Testis (tissue), 5 donors: ENCODE results near the gene MIB1. TPM values are rescaled to one million over a fixed set of nuclear protein-coding genes. Genes with fewer than 3 reads are reported as not detected.

ENCODE experiments used
- DNase-seq: peaks from one replicate; pipeline ENCODE4 v3.0.0-alpha.2; 2019
- H3K27ac ChIP-seq, 2 donors: fragments of 200-600 bp; sonication (generic); one replicate each; pipeline ENCODE4 v1.5.1; 2019
- H3K27me3 ChIP-seq: fragments of 200-600 bp; sonication (generic); one replicate; pipeline ENCODE4 v1.5.1; 2019
- H3K36me3 ChIP-seq: fragments of 200-600 bp; sonication (generic); one replicate; pipeline ENCODE4 v1.5.1; 2017; ENCODE audit warnings: low read depth; ENCODE audit errors: missing control alignments
- H3K4me1 ChIP-seq: fragments of 200-600 bp; sonication (generic); one replicate; pipeline ENCODE4 v1.5.1; 2019
- H3K4me3 ChIP-seq, 2 donors: fragments of 200-600 bp; sonication (generic); one replicate each; pipeline ENCODE4 v1.5.1; 2017 to 2019
- H3K9me3 ChIP-seq: fragments of 200-600 bp; sonication (generic); one replicate; pipeline ENCODE4 v1.5.1; 2017
- CTCF ChIP-seq, 3 experiments: fragments of 450-650 bp in 2 of 3; fragments of 200-600 bp in 1 of 3; sonication (generic) in 1 of 3; IDR thresholded peaks; one replicate each; pipeline ENCODE4 v1.5.1; 2016 to 2019; ENCODE audit warnings: antibody characterized with exemption in 3 of 3, mild to moderate bottlenecking in 2 of 3, moderate library complexity in 1 of 3
- POLR2A ChIP-seq: fragments of 450-650 bp; IDR thresholded peaks from one replicate; pipeline ENCODE4 v1.6.1; 2017; ENCODE audit warnings: antibody characterized with exemption, mild to moderate bottlenecking, moderate library complexity
- WGBS, 2 donors: methylation state at CpG; one replicate each; pipeline ENCODE4 v1.1.5; 2018; 5-methylcytosine and 5-hydroxymethylcytosine counted together
- intact Hi-C: fragments of 100-400 bp; cut with DNase I; formaldehyde crosslinking; loops from one replicate; pipeline ENCODE4 v1.15.1; 2023; ENCODE audit warnings: low total_unique reads
- long read RNA-seq, 2 donors: transcript quantifications; one replicate each; lab custom pipeline, GENCODE V29; 2026
- polyA plus RNA-seq: library from polyadenylated mRNA; stranded (reverse); fragments of 350-450 nt; fragmentation: Illumina TruSeq; extraction: RNeasy Lipid Tissue Mini Kit (QIAGEN cat#74804); gene quantifications from one replicate; pipeline ENCODE4 v1.2.3, GENCODE V29; 2014; ENCODE audit warnings: low read depth, low replicate concordance; ENCODE audit not compliant: insufficient read depth
- total RNA-seq, 2 donors: library from RNA; depleted of rRNA; stranded (reverse); fragments of >200 nt; gene quantifications; one replicate each; pipeline ENCODE4 v1.2.3, GENCODE V29; 2016

MIB1 gene
- total RNA-seq (10 to 100 TPM; 40.7 to 48.8 TPM), polyA plus RNA-seq (16.5 TPM)
- long read RNA-seq, donor 1, full-length matches to known transcripts: 4 of 4 reads
- long read RNA-seq, donor 1, partial matches to known transcripts: 0 of 4 reads
- long read RNA-seq, donor 1, other reads (novel, unspliced or antisense): 0 of 4 reads
- long read RNA-seq, donor 2, full-length matches to known transcripts: 1 of 1 reads
- long read RNA-seq, donor 2, partial matches to known transcripts: 0 of 1 reads
- long read RNA-seq, donor 2, other reads (novel, unspliced or antisense): 0 of 1 reads

DNA sequence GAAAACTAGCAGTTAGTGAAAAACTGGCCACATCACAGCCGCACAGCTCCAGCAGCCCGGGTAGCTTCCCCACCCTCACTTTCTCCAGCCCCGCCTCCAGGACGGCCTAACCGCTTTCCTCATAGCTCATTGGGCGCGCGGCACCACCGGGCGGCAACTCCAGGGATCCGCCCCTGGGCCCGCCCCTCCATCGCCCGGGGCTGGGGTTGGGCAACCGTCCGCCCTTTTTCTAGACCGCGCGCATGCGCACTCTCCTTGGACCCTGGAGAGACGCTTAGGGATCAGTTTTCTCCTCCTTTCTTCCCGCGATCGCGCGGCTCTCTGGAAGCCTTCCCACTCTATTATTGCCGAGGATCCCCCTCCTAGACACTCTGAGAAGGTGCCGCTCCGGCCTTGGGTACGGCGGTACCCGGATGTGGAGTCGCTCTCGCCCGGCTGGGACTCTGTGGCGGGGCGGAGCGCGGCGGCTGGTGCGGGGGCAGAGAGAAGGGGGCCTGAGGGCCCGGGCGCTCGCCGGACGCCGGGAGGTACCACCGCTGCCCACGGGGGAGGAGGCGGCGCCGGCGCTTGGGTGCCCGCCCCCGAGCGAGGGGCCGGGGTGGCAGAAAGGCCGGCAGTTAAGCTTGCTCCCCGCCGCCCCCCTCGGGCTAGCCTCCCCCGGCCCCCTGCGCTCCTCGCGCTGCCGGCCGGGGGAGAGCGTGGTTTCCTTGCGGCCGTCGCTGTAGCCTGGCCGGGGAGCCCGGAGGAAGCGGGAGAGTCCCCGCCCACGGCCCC is at the start of gene MIB1:
TSS of gene MIB1 (plus strand) at position 255 of the 774 bp plus-strand sequence. CDS start 792 bp downstream, outside the sequence.
- TF ChIP-seq POLR2A (no peak), CTCF (IDR thresholded peaks at IDR 0.05) (no peak)
- peak within 1 kb of the TSS; percentile 95 to 98 for H3K27ac ChIP-seq
- no peaks in the 10 kb centered on the region for H3K36me3 ChIP-seq
- H3K27me3 ChIP-seq: no peaks in the 10 kb centered on the region
- peaks cover 6% of the 10 kb centered on the region for H3K4me1 ChIP-seq
- H3K4me3 ChIP-seq: peak within 1 kb of the TSS; percentile 89 to 99
- 0% methylated on average over 2 to 41 of the region's 76 CpGs for WGBS, 2 donors
- intact Hi-C loops: no loop called here
- DNase-seq: peak; percentile 99
- H3K9me3 ChIP-seq: no peaks in the 10 kb centered on the region

DNA sequence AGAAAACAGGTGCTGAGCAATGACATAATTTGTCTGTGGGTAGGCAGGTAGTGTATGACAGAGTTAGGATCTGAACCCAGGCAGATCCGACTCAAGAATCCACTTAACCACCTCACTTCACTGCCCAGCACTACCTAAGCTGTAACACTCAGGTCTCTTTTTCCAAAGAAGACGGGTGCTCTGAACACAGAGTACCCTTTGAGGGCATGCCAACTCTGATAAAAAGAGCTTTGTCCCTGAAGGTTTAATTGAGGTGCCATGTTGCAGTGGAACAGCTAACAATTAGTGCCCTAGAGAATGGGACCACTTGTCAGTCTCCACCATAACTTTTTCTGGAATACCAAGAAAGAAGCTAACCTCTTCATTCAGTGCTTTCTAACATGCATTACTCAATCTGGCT is 47.3 kb upstream of the MIB1 start:
- H3K36me3 ChIP-seq: no peaks in the 10 kb centered on the region
- intact Hi-C loops: no loop called here
- H3K4me3 ChIP-seq: no peak overlapping the region
- H3K9me3 ChIP-seq: no peaks in the 10 kb centered on the region
- H3K27me3 ChIP-seq: no peaks in the 10 kb centered on the region
- H3K4me1 ChIP-seq: no peaks in the 10 kb centered on the region
- DNase-seq: no peak
- no peak for TF ChIP-seq POLR2A
- TF ChIP-seq CTCF (IDR thresholded peaks at IDR 0.05): no peak
- 82 to 83% methylated on average over 2 of the region's 2 CpGs for WGBS, 2 donors
- no peak overlapping the region for H3K27ac ChIP-seq

DNA sequence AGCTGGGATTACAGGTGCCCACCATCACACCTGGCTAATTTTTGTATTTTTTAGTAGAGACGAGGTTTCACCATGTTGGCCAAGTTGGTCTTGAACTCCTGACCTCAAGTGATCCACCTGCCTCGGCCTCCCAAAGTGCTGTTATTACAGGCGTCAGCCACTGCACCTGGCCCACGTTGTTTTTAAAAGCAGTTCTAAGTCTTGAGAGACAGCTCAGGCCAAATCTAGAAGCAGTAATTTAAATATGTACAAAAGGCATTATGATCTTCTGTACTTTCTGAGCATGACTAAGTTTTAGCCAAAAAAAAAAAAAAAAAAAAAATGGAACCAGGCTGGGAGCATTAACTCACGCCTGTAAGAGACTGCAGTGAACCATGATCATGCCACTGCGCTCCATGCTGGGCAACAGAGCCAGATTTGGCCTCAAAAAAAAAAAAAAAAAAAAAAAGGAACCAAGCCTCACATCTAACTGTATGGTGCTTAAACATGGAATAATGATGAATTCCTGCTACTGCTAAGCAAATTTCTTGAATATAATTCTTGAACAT is 40.0 kb upstream of the MIB1 start:
- Histone ChIP-seq H3K27ac (no peak overlapping the region), H3K4me3 (no peak overlapping the region), H3K27me3 (no peaks in the 10 kb centered on the region), H3K9me3 (no peaks in the 10 kb centered on the region), H3K36me3 (no peaks in the 10 kb centered on the region), H3K4me1 (no peaks in the 10 kb centered on the region)
- intact Hi-C loops: no loop called here
- WGBS, 2 donors: 89% methylated on average over 6 of the region's 6 CpGs
- no peak for DNase-seq
- TF ChIP-seq POLR2A (no peak), CTCF (IDR thresholded peaks at IDR 0.05) (no peak)

- H3K36me3 ChIP-seq: no peaks in the 10 kb centered on the region
- WGBS, 2 donors: 86 to 100% methylated on average over 2 of the region's 2 CpGs
- H3K4me1 ChIP-seq: no peaks in the 10 kb centered on the region
- H3K4me3 ChIP-seq: no peak overlapping the region
- DNase-seq: no peak
- H3K27ac ChIP-seq: no peak overlapping the region
- intact Hi-C loops: no loop called here
- no peak for TF ChIP-seq CTCF (IDR thresholded peaks at IDR 0.05)
- no peak for TF ChIP-seq POLR2A
- H3K9me3 ChIP-seq: no peaks in the 10 kb centered on the region
- H3K27me3 ChIP-seq: no peaks in the 10 kb centered on the region
Observed at GRCh38 chr18:21701621-21702020, 39.0 kb upstream of the MIB1 start.
